BLaER1 (cell line): ENCODE measurements around the gene RAB26.
"Not testable (repeated sequence)": the region's sequence is repeated elsewhere in the genome, so short reads cannot be mapped to it uniquely, and the experiment has no call there.

Experiments used
- H3K27ac ChIP-seq: shearing (Covaris generic); formaldehyde crosslinking; 2 replicates; pipeline ENCODE4 v1.8.1; 2022
- H3K27me3 ChIP-seq: shearing (Covaris generic); formaldehyde crosslinking; 2 replicates; pipeline ENCODE4 v1.8.1; 2022
- H3K36me3 ChIP-seq: shearing (Covaris generic); formaldehyde crosslinking; 2 replicates; pipeline ENCODE4 v1.8.1; 2022
- H3K4me1 ChIP-seq: shearing (Covaris generic); formaldehyde crosslinking; 2 replicates; pipeline ENCODE4 v1.8.1; 2022
- H3K4me2 ChIP-seq: shearing (Covaris generic); formaldehyde crosslinking; 2 replicates; pipeline ENCODE4 v1.8.1; 2022
- H3K4me3 ChIP-seq: shearing (Covaris generic); formaldehyde crosslinking; 2 replicates; pipeline ENCODE4 v1.8.1; 2022
- H3K9ac ChIP-seq: shearing (Covaris generic); formaldehyde crosslinking; 2 replicates; pipeline ENCODE4 v1.8.1; 2022
- H3K9me3 ChIP-seq: shearing (Covaris generic); formaldehyde crosslinking; 2 replicates; pipeline ENCODE4 v1.8.1; 2022
- H4K20me1 ChIP-seq: shearing (Covaris generic); formaldehyde crosslinking; 2 replicates; pipeline ENCODE4 v1.8.1; 2022
- Cebpa-rat ChIP-seq: shearing (Covaris generic); IDR thresholded peaks from 2 replicates; pipeline ENCODE4 v1.8.1; 2022

The RAB26 gene

GRCh38 chr16:2111412-2112335, 36.8 kb upstream of the RAB26 start:
- H3K4me1 ChIP-seq, H3K27me3 ChIP-seq, H3K9ac ChIP-seq, H3K4me2 ChIP-seq, H3K4me3 ChIP-seq, H3K27ac ChIP-seq, H3K9me3 ChIP-seq: not testable (repeated sequence)
- H3K36me3 ChIP-seq = peaks cover 88% of the 10 kb centered on the region
- H4K20me1 ChIP-seq = peaks cover 62% of the 10 kb centered on the region

GRCh38 chr16:2112539-2113106, 35.8 kb upstream of the RAB26 start:
- not testable (repeated sequence) for H3K4me2 ChIP-seq, H3K27me3 ChIP-seq, H3K4me1 ChIP-seq, H3K9ac ChIP-seq, H3K27ac ChIP-seq, H3K4me3 ChIP-seq, H3K9me3 ChIP-seq
- peaks cover 64% of the 10 kb centered on the region for H4K20me1 ChIP-seq
- H3K36me3 ChIP-seq = peaks cover 84% of the 10 kb centered on the region

- H3K27ac ChIP-seq, H3K9me3 ChIP-seq, H3K9ac ChIP-seq, H3K4me1 ChIP-seq, H3K4me3 ChIP-seq, H3K4me2 ChIP-seq, H3K27me3 ChIP-seq: not testable (repeated sequence)
- H4K20me1 ChIP-seq = peaks cover 60% of the 10 kb centered on the region
- peaks cover 68% of the 10 kb centered on the region for H3K36me3 ChIP-seq
Observed at GRCh38 chr16:2114225-2114624, 34.2 kb upstream of the RAB26 start.

GRCh38 chr16:2114885-2115590, 33.4 kb upstream of the RAB26 start:
- H4K20me1 ChIP-seq = peaks cover 57% of the 10 kb centered on the region
- not testable (repeated sequence) for H3K27me3 ChIP-seq, H3K4me2 ChIP-seq, H3K9me3 ChIP-seq, H3K9ac ChIP-seq, H3K27ac ChIP-seq, H3K4me3 ChIP-seq, H3K4me1 ChIP-seq
- peaks cover 60% of the 10 kb centered on the region for H3K36me3 ChIP-seq

- Histone ChIP-seq H3K36me3 (peaks cover 55% of the 10 kb centered on the region), H3K4me3 (no peak overlapping the region), H3K27ac (no peak overlapping the region), H3K4me2 (no peak overlapping the region), H3K27me3 (no peaks in the 10 kb centered on the region), H4K20me1 (peaks cover 57% of the 10 kb centered on the region), H3K9ac (no peak overlapping the region), H3K9me3 (no peaks in the 10 kb centered on the region), H3K4me1 (no peaks in the 10 kb centered on the region)
- no peak for TF ChIP-seq Cebpa-rat
Observed at GRCh38 chr16:2115591-2115973, 32.8 kb upstream of the RAB26 start.

GRCh38 chr16:2116428-2116827, 32.0 kb upstream of the RAB26 start:
- not testable (repeated sequence) for H3K27ac ChIP-seq, H3K4me1 ChIP-seq, H3K9me3 ChIP-seq, H3K9ac ChIP-seq, H3K4me2 ChIP-seq, H3K4me3 ChIP-seq, H3K27me3 ChIP-seq
- Histone ChIP-seq H4K20me1 (peaks cover 58% of the 10 kb centered on the region), H3K36me3 (peaks cover 46% of the 10 kb centered on the region)

GRCh38 chr16:2117341-2117740, 31.1 kb upstream of the RAB26 start:
- H3K9ac ChIP-seq, H3K4me2 ChIP-seq, H3K9me3 ChIP-seq, H3K27me3 ChIP-seq, H3K4me3 ChIP-seq, H3K27ac ChIP-seq: not testable (repeated sequence)
- peaks cover 13% of the 10 kb centered on the region; the same call in 1 of the 2 replicates for H3K4me1 ChIP-seq
- H4K20me1 ChIP-seq = peaks cover 67% of the 10 kb centered on the region
- peaks cover 37% of the 10 kb centered on the region for H3K36me3 ChIP-seq

- H3K36me3 ChIP-seq = peaks cover 32% of the 10 kb centered on the region
- H3K4me3 ChIP-seq, H3K9me3 ChIP-seq, H3K4me2 ChIP-seq, H3K27ac ChIP-seq, H3K27me3 ChIP-seq, H3K9ac ChIP-seq: not testable (repeated sequence)
- peaks cover 17% of the 10 kb centered on the region; the same call in 1 of the 2 replicates for H3K4me1 ChIP-seq
- peaks cover 75% of the 10 kb centered on the region for H4K20me1 ChIP-seq
Observed at GRCh38 chr16:2117960-2118722, 30.3 kb upstream of the RAB26 start.

- H3K9ac ChIP-seq, H3K4me3 ChIP-seq, H3K27ac ChIP-seq, H3K9me3 ChIP-seq, H3K36me3 ChIP-seq, H3K27me3 ChIP-seq, H3K4me2 ChIP-seq: not testable (repeated sequence)
- peaks cover 82% of the 10 kb centered on the region for H4K20me1 ChIP-seq
- H3K4me1 ChIP-seq = peaks cover 46% of the 10 kb centered on the region
Observed at GRCh38 chr16:2121325-2121724, 27.1 kb upstream of the RAB26 start.

GRCh38 chr16:2121853-2122252, 26.6 kb upstream of the RAB26 start:
- Histone ChIP-seq H3K27ac (no peak overlapping the region), H3K9me3 (no peaks in the 10 kb centered on the region), H4K20me1 (peaks cover 82% of the 10 kb centered on the region), H3K4me2 (no peak overlapping the region), H3K4me1 (peaks cover 51% of the 10 kb centered on the region), H3K9ac (no peak overlapping the region), H3K36me3 (peaks cover 5% of the 10 kb centered on the region; the same call in 1 of the 2 replicates), H3K4me3 (no peak overlapping the region), H3K27me3 (no peaks in the 10 kb centered on the region)
- TF ChIP-seq Cebpa-rat = no peak
